Activated T-cell treated with anti-CD3 and anti-CD28 coated beads for 24 hours (primary cell): ENCODE data around the gene TRIM17.

Experiments
- DNase-seq: peaks from one replicate; pipeline ENCODE4 v3.0.0-alpha.2; 2020; ENCODE audit warnings: low read depth

The TRIM17 gene

DNA sequence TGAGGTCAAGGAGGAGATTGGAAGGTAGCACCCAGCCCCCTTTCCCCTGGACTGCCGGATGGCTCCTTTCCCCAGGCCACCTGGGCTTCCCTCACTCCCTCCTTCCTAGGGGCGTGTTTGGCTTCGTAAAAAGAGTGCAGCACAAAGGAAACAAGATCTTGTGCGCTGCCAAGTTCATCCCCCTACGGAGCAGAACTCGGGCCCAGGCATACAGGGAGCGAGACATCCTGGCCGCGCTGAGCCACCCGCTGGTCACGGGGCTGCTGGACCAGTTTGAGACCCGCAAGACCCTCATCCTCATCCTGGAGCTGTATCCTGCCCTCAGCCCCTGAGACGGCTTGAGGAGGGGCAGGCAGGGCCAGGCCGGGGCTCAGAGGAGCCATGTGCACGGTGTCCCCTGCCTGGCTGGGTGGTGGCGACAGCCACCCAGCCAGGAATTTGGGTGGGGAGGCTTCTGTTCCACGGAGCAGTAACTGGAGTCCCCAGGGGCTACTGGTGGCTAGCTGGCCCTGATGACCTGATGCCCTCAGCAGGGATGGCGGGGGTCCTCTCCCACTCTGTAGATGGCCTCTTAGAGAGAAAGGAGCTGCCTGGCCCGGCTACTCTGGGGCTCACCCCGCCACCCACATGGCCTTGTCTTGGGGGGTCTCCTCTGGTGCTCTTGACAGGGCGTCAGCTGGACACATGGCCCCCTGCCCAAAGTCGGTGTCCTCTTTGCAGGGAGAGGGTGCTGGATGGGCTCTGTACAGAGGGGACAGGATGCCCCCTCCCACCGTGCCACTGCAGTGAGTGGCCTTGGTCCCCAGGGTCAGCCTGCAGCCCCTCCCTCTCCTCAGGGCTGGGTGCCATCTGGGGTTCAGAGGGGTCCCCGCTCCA lies 49.6 kb downstream of the TRIM17 start:
- DNase-seq, result no peak

DNA sequence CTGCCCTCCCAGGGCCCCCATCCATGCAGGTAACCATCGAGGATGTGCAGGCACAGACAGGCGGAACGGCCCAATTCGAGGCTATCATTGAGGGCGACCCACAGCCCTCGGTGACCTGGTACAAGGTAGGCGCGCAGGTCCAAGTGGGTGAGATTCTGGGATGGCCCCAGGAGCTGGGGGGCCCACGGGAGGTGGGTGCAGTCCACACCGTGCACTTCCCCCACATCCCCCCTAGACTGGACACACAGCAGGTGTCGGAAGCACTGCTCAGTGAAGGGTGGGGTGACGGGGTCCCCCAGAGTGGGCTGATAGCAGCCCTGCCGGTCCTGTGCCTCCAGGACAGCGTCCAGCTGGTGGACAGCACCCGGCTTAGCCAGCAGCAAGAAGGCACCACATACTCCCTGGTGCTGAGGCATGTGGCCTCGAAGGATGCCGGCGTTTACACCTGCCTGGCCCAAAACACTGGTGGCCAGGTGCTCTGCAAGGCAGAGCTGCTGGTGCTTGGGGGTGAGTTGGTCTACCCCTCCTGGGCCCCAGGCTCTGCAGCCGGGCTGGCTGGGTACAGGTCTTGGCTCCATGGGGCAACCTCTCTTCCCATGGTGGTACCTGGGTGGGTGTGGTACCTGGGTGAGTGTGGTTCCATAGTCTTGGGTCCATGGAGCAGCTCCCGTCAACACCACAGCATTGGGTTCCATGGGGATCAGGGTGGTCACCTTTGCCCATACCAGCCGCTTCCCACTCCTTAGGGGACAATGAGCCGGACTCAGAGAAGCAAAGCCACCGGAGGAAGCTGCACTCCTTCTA lies 50.4 kb downstream of the TRIM17 start:
- DNase-seq, result no peak

DNA sequence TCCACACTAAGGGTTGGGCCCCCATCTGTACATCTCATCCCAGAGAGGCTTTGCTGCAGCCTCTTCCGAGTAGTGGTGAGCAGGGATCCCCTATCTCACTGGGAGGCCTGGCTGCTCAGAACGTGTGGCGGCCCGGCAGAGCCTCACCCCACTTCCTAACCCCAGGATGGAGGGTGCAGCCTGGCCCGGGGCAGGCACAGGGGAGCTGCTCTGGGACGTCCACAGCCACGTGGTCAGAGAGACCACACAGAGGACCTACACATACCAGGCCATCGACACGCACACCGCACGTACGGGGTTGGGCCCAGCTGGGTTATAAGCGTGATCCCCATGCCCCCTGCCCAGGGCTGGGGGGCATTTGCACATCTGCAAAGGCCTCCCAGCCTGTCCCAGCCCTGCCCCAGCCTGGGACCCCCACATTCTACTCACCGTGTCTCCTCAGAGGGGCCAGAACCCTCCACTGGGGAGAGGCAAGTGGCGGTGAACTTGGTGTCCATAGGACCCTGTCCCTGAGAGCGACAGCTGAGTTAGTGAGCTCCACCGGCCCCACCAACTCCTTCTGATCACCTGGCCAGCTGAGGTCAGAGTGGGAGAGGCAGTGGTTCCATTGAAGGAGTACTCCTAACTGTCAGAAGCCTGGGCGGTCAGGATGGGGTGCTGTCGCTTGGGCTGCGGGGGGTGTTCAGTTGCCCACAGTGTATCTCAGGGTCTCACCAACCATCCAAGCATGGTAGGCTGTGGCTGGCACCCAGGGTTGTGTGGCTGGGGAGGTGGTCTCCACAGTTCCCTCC lies 51.2 kb downstream of the TRIM17 start:
- DNase-seq, result no peak

DNA sequence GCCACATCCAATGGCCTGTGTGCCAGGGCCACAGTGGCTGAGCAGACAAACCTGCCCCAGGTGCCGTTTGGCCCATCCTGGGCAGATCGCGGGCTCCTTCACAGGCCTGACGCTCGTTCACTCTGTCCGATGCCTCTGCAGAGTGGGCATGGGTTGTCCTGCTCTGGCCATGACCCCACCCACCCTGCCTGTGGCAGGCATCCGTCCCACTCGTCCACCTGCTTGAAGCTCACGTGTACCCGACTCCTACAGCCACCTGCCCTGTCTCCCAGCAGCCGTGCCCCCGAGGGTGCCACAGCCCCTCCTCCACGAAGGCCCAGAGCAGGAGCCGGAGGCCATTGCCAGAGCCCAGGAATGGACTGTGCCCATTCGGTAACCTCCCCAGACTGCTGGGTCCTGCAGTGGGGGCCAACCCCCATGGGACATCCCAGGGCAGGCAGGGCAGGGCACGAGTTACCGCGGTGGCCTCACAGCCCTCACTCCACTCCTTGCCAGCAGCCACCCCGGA lies 51.9 kb downstream of the TRIM17 start:
- no peak for DNase-seq

DNA sequence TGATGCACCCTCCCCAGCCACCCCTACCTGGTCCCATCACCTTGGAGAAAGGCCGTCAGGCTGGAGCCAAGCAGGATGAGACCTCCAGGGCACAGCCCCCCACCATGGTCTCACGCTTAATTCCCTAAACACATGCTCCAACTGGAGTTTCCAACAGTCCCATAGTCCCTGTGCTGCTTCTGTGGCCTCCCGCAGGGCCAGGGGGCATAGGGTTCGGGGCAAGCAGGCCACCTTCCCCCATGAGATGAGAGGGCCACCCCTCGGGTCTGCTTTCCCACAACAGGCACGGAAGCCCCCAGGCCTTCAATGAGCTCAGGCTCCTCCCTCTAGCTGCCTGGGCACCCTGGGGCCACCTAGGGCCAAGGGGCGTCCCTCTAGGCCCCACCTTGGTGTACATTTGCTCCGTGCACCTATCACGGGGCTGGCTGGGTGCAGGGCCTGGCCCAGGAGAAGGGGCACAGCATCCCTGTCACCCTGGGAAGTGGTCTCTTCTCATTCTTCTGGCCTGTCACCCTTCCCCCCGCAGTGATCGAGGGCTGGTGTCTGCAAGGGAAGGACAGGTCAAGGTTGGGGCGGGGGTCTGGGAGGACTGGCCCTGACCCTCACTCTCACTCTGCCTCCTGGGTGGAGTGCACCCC lies 52.5 kb downstream of the TRIM17 start:
- no peak for DNase-seq

DNA sequence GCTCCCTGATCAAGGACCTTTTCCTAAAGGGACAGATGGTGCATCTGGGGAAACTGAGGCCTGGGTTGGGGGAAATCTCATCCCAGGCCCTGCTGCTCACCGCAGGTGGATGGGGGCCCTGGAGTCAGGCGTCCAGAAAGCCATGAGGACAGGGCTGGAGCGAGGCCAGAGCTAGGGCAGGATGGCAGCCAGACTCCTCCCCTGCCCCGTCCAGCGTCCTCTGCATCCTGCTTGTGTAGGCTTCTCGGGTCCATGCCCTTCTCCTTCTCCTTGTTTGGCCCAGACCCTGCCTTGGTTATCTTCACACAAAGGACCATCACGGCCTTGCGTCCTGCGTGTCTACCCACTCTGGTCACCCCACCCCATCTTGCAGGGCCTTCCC lies 53.0 kb downstream of the TRIM17 start:
- DNase-seq, result no peak

DNA sequence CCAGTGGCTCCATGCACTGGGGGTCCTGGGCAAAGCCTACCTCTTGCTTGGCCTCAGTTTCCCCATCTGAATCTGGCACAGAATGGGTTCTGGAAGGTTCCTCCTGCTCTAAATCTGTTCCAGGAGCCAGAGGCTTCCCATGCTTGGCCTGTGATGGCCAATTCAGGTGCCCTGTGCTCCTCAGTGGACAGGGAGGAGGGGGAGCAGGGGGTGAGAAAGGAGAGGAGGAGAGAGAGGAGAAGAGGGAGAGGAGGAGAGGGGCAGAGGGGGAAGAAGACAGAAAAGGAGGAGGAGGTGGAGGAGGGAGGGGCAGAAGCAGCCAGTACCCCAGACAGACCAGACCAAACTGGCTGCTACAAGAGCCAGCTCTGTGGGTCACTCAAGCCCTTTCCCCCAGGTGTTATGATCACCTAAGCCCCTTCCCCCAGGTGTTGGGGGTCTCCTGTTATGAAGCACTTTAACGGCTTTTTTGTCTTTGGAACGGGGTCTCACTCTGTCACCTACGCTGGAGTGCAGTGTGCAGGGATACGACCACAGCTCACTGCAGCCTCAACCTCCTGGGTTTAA lies 53.7 kb downstream of the TRIM17 start:
- DNase-seq, result no peak

DNA sequence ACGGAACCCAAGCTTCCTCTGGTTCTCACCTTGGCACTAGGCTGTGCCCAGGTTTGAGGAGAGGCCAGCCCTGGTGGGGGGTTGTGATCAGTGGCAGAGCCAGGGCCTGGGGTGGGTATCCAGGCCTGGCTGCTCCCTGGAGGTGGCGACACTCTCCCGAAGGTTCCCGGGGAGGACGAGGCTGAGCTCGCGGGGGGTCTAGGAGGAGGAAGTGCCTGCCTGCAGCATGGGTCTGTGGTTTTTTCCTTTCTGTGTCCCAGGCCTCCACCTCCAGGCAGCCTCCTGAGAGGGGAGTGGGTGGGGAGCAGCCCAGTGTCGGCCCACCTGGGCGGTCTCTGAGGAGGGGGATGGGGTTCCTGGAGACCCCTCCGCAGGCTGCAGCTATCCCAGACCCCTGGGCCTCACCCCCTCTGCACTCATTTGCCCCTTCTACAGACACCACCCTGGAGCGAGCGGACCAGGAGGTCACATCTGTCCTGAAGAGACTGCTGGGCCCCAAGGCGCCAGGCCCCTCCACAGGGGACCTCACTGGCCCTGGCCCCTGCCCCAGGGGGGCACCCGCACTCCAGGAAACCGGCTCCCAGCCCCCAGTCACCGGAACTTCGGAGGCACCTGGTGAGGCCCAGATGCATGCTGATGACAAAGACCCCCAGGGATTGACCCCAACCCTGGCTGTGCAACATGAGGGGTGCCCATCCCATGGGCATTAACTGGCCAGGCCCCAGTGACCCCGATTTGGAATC lies 54.3 kb downstream of the TRIM17 start:
- DNase-seq, result no peak

DNA sequence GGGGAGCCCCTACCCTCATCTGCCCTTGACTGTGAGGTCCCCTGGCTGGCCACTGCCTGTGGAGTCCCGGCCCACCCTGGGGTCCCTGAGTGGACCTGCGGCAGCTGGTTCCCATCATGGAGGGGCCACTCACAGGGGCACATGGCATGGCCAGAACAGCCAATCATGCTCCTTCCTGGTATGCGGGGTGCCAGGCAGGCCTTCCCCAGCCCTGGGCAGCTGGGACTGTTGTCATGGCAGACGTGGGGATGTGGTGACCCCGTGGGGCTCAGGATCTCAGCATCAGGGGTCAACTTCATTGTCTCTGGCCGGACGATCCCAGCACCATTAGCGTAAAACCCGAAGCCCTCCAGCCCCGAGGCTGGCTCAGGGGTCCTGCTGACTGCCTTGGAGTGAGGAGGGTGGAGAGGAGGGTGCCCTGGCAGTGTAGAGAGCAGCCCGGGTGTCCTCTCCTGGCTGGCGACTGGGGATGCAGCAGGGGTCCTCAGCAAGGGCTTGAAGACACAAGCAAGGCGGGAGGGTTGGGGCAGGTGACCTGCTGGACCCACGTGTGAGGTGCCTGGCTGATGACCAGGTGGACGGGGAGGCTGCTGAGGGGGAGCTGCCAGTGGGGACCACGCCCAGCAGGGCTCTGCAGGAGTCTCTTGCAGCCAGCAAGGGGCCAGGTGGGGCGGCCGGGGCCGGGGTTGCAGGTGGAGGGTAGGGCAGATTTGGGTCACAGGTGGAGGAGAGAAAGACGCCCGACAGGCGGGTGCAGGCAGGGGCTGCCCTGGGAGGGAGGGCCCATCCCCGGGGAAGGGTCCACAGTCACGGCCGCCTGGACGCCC lies 55.1 kb downstream of the TRIM17 start:
- DNase-seq, result no peak

DNA sequence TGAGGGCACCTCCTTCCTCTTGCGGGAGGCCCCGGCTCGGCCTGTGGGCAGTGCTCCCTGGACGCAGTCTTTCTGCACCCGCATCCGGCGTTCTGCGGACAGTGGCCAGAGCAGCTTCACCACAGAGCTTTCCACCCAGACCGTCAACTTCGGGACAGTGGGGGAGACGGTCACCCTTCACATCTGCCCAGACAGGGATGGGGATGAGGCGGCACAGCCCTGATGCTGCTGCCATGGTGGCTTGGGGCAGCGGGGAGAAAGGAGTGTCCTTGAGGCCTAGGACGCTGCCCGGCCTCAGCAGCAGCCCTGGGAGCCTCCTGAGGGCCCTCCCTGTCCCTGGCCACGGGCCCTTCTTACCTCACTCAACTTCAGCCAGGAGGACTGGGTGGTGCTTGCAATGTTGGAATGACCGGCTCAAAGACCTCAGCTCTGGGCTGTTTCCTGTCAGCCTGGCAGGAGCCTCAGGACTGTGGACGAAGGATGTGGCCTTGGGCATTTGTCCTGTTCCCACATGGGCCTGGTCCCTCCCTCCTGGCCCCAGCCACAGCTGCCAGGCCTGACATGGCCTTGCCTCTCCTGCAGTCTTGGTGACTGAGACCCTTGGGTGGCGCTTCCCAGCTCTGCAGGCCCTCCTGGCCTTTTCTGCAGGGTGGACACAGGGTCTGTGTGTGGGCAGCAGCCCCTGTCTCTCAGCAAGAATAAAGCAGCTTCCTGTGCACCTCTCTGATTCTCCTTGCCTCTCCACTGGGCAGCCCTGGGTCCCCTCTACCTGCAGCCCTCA lies 55.9 kb downstream of the TRIM17 start:
- no peak for DNase-seq

DNA sequence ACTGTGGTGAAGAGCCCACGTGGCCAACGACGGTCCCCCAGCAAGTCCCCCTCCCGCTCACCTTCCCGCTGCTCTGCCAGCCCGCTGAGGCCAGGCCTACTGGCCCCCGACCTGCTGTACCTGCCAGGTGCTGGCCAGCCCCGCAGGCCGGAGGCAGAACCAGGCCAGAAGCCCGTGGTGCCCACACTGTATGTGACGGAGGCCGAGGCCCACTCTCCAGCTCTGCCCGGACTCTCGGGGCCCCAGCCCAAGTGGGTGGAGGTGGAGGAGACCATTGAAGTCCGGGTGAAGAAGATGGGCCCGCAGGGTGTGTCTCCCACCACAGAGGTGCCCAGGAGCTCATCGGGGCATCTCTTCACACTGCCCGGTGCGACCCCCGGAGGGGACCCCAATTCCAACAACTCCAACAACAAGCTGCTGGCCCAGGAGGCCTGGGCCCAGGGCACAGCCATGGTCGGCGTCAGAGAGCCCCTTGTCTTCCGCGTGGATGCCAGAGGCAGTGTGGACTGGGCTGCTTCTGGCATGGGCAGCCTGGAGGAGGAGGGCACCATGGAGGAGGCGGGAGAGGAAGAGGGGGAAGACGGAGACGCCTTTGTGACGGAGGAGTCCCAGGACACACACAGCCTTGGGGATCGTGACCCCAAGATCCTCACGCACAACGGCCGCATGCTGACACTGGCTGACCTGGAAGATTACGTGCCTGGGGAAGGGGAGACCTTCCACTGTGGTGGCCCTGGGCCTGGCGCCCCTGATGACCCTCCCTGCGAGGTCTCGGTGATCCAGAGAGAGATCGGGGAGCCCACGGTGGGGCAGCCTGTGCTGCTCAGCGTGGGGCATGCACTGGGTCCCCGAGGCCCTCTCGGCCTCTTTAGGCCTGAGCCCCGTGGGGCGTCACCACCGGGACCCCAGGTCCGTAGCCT lies 56.8 kb downstream of the TRIM17 start:
- DNase-seq, result no peak

DNA sequence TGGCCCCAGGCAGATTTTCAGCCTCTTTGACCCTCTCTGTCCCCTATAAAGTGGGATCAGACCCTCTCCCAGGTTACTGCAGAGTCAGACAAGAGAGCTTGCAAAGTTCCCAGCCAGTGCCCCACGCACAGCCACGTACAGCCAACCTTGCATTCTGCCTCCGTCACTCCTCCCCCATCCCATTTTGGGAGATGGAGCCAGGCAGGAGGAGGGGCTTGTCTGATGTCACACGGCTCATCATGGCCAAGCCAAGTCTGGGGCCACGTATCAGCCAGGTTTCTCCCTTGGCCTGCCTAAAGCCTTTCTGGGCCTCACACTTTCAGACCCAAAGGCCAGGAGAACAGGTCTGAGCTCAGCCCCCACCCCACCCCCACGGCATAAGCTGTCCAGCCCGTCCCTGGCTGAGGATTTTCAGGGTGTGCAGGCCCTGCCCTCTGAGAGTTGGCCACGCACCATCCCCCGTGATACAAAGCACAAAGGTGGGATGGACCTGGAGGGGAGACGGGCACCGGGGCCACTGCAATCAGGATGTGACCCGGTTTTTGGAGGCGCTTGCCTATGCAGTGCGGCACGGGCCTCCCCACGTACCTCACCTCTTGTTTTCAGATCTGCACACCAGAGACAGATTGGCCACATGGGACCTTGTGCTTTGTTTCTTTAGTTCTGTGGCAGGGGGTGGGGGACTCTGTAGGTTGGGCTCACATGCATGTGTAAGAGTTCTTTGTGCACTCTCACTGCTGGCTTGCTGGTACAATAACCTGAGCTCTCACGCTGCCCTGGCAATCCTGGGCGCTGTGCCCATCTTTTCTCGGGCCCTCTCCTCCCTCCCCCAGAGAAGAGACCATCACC lies 57.7 kb downstream of the TRIM17 start:
- DNase-seq, result no peak

DNA sequence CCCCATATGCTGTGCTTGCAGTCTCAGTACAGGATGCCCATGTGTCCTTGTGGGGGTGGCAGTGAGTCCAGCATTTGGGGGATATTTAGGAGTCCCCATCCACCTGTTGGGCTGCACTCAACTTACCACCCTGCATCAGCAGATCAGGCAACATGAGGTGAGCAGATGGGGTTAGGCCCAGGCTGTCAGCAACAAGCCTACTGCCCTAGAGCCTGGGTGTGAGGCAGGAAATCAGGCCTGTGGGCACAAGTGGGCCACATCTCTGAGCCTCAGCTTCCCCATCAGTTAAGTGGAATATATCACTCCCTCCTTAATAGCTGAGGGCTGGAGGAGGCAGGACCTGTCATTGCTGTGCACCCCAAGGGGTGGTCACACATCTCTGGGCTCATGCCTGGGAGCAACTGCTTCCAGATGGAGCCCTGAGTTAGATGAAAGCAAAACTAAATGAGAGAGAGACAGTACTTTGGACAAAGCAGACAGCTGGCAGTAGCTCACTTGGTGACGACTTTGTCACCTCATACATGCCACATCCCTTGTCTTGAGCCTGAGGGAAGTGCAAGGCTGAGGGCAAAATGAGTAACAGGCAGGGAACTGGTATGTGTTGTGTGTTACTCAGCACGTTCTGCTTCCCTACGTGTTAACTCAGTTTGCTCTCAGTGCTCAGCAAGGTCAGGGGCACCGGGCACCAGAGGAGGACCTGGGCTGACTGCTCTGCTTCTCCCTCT lies 58.5 kb downstream of the TRIM17 start:
- no peak for DNase-seq
